HG03060 (cell line): ENCODE results near the gene PDXP.

Experiments
- ATAC-seq: cut with Tn5 transposase; IDR thresholded peaks from one replicate; pipeline ENCODE4 v1.9.1; 2021; ENCODE audit warnings: low read depth, moderate number of reproducible peaks; ENCODE audit not compliant: unreplicated experiment

Gene PDXP

GRCh38 chr22:37627545-37627944 lies 31.0 kb upstream of the PDXP start:
- no peak for ATAC-seq

- no peak for ATAC-seq
These were observed 29.7 kb upstream of the PDXP start for GRCh38 chr22:37628830-37629229.

GRCh38 chr22:37629928-37630327 lies 28.6 kb upstream of the PDXP start:
- ATAC-seq = no peak

GRCh38 chr22:37630839-37631435 lies 27.6 kb upstream of the PDXP start:
- ATAC-seq = no peak

- ATAC-seq = no peak
These were observed 26.9 kb upstream of the PDXP start for GRCh38 chr22:37631448-37632173.

- ATAC-seq = no peak
These were observed 26.1 kb upstream of the PDXP start for GRCh38 chr22:37632174-37633088.

GRCh38 chr22:37633089-37633624 lies 25.4 kb upstream of the PDXP start:
- ATAC-seq = peak; percentile 74

GRCh38 chr22:37633625-37634416 lies 24.7 kb upstream of the PDXP start:
- peak; percentile 27 for ATAC-seq

- ATAC-seq = no peak
These were observed 24.1 kb upstream of the PDXP start for GRCh38 chr22:37634417-37634924.

- ATAC-seq = no peak
These were observed 23.4 kb upstream of the PDXP start for GRCh38 chr22:37635157-37635556.

- no peak for ATAC-seq
These were observed 22.2 kb upstream of the PDXP start for GRCh38 chr22:37636186-37636948.

GRCh38 chr22:37636949-37637273 lies 21.6 kb upstream of the PDXP start:
- no peak for ATAC-seq

- no peak for ATAC-seq
These were observed 20.0 kb upstream of the PDXP start for GRCh38 chr22:37638391-37639069.

GRCh38 chr22:37639070-37639760 lies 19.3 kb upstream of the PDXP start, which contains the start of gene SH3BP1:
SH3BP1 (plus strand) TSS chr22:37639669; CDS start chr22:37639788, 119 bp downstream.
- no peak for ATAC-seq

- ATAC-seq = no peak
These were observed 18.5 kb upstream of the PDXP start for GRCh38 chr22:37639771-37640590.

- no peak for ATAC-seq
These were observed 17.6 kb upstream of the PDXP start for GRCh38 chr22:37640591-37641560.
